HEK293T (cell line): ENCODE measurements around the gene AP1G2.

ENCODE experiments used
- BHLHE40 ChIP-seq: fragments of 450-650 bp; IDR thresholded peaks from 2 replicates; pipeline ENCODE4 v1.6.1; 2016; ENCODE audit warnings: mild to moderate bottlenecking, moderate library complexity, borderline replicate concordance
- ELF4 ChIP-seq: fragments of 450-650 bp; IDR thresholded peaks from 2 replicates; pipeline ENCODE4 v1.6.1; 2017; ENCODE audit warnings: antibody characterized with exemption
- PKNOX1 ChIP-seq: fragments of 450-650 bp; IDR thresholded peaks from 2 replicates; pipeline ENCODE4 v1.6.1; 2016
- SP1 ChIP-seq: fragments of 450-650 bp; IDR thresholded peaks from 2 replicates; pipeline ENCODE4 v1.6.1; 2017
- ZNF384 ChIP-seq: fragments of 450-650 bp; IDR thresholded peaks from 2 replicates; pipeline ENCODE4 v1.6.1; 2016

GRCh38 chr14:23557521-23557920 lies 10.1 kb downstream of the AP1G2 start:
- TF ChIP-seq BHLHE40 (no peak), ZNF384 (no peak), SP1 (no peak), PKNOX1 (no peak), ELF4 (no peak)
